SU-DHL-6 (cell line): ENCODE results near the gene LURAP1L.

Experiments used
- H2AFZ ChIP-seq: fragments of 200-600 bp; sonication (generic); 2 replicates; pipeline ENCODE4 v1.6.1; 2014; ENCODE audit warnings: low read depth, mild to moderate bottlenecking, moderate library complexity, mixed read lengths, antibody characterized with exemption, low read length; ENCODE audit not compliant: severe bottlenecking
- H3F3A ChIP-seq: fragments of 200-600 bp; shearing (Covaris generic); 2 replicates; pipeline ENCODE4 v1.6.0; 2016; ENCODE audit warnings: antibody characterized with exemption, mild to moderate bottlenecking; ENCODE audit not compliant: insufficient read depth
- H3K27ac ChIP-seq: fragments of 200-600 bp; sonication (generic); 2 replicates; pipeline ENCODE4 v1.5.1; 2016; ENCODE audit warnings: low read depth, mild to moderate bottlenecking, low read length, moderate library complexity, mixed read lengths
- H3K27me3 ChIP-seq: fragments of 200-600 bp; sonication (generic), shearing (Covaris generic); 2 replicates; pipeline ENCODE4 v1.6.0; 2014; ENCODE audit warnings: mild to moderate bottlenecking, low read length
- H3K36me3 ChIP-seq: fragments of 200-600 bp; sonication (generic); 2 replicates; pipeline ENCODE4 v1.6.1; 2014; ENCODE audit warnings: mild to moderate bottlenecking, low read length, mixed read lengths
- H3K4me2 ChIP-seq: fragments of 300-600, 200-600 bp; shearing (Covaris generic), sonication (generic); 2 replicates; pipeline ENCODE4 v1.6.0; 2014; ENCODE audit warnings: low read length, low read depth, mild to moderate bottlenecking; ENCODE audit not compliant: poor library complexity, severe bottlenecking
- H3K4me3 ChIP-seq: fragments of 200-600 bp; sonication (generic); 2 replicates; pipeline ENCODE4 v1.5.1; 2014; ENCODE audit warnings: antibody characterized with exemption, low read length, mild to moderate bottlenecking, mixed read lengths; ENCODE audit not compliant: insufficient read depth, poor library complexity, severe bottlenecking
- H3K79me2 ChIP-seq: fragments of 200-600 bp; sonication (generic); 2 replicates; pipeline ENCODE4 v1.6.1; 2014; ENCODE audit warnings: mild to moderate bottlenecking, low read length, moderate library complexity; ENCODE audit not compliant: insufficient read depth
- H3K9ac ChIP-seq: fragments of 200-600 bp; sonication (generic); 2 replicates; pipeline ENCODE4 v1.7.0; 2014; ENCODE audit warnings: mild to moderate bottlenecking, low read length
- H3K9me2 ChIP-seq: fragments of 200-600 bp; sonication (generic); replicated peaks from 2 replicates; pipeline ENCODE4 v1.6.1; 2014; ENCODE audit warnings: low read length; ENCODE audit not compliant: insufficient read depth
- H3K9me3 ChIP-seq: fragments of 200-600 bp; sonication (generic); 2 replicates; pipeline ENCODE4 v1.6.1; 2014; ENCODE audit warnings: low read length, mixed read lengths; ENCODE audit not compliant: insufficient read depth
- H4K20me1 ChIP-seq: fragments of 200-600 bp; sonication (generic); 2 replicates; pipeline ENCODE4 v1.6.1; 2014; ENCODE audit warnings: low read depth, mild to moderate bottlenecking, antibody characterized with exemption, low read length, moderate library complexity, mixed read lengths
- CTCF ChIP-seq: fragments of 200-600 bp; sonication (generic); IDR thresholded peaks from one replicate; pipeline ENCODE4 v1.5.1; 2017; ENCODE audit warnings: antibody characterized with exemption, mild to moderate bottlenecking, low read length, moderate library complexity; ENCODE audit not compliant: insufficient read depth, poor library complexity, severe bottlenecking
- EZH2phosphoT487 ChIP-seq: fragments of 200-600 bp; sonication (generic), shearing (Covaris generic); conservative IDR thresholded peaks from 2 replicates; pipeline ENCODE4 v1.6.1; 2018; ENCODE audit warnings: mild to moderate bottlenecking, antibody characterized with exemption, low read length, moderate library complexity, mixed read lengths

The LURAP1L gene

GRCh38 chr9:12819436-12820185 lies 44.8 kb downstream of the LURAP1L start:
- H3K9me3 ChIP-seq: no peaks in the 10 kb centered on the region
- H3K4me2 ChIP-seq: no peak overlapping the region
- no peaks in the 10 kb centered on the region for H3K27me3 ChIP-seq
- no peak overlapping the region for H3K27ac ChIP-seq
- no peak overlapping the region for H3K9ac ChIP-seq
- H2AFZ ChIP-seq: no peak overlapping the region
- H4K20me1 ChIP-seq: no peaks in the 10 kb centered on the region
- no peaks in the 10 kb centered on the region for H3F3A ChIP-seq
- no peaks in the 10 kb centered on the region for H3K9me2 ChIP-seq
- no peak for TF ChIP-seq EZH2phosphoT487
- peak; percentile 36 for TF ChIP-seq CTCF
- H3K4me3 ChIP-seq: no peak overlapping the region
- no peaks in the 10 kb centered on the region for H3K36me3 ChIP-seq
- H3K79me2 ChIP-seq: no peaks in the 10 kb centered on the region

DNA sequence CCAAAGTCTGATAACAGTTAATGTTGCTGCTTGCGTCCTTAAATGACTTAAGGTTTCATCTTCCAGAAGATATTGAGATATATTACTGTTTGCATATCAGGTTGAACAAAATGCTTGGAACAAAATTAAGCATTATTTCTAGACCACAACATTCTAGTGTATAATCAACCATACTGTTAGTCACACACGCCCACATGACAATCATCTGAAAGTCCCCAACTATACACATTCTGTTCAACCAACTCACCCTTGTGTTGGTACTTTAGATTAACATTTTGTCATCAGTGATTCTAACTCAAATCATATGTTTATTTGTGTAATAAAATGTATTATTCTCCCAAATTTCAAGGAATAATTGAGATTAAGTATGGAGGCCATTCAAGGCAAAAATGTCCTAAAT lies 47.3 kb downstream of the LURAP1L start:
- Histone ChIP-seq H3F3A (no peaks in the 10 kb centered on the region), H2AFZ (no peak overlapping the region), H3K36me3 (no peaks in the 10 kb centered on the region), H3K4me3 (no peak overlapping the region), H3K4me2 (no peak overlapping the region), H3K9ac (no peak overlapping the region), H3K27ac (no peak overlapping the region), H3K9me2 (no peaks in the 10 kb centered on the region), H3K79me2 (no peaks in the 10 kb centered on the region), H3K27me3 (no peaks in the 10 kb centered on the region), H3K9me3 (no peaks in the 10 kb centered on the region), H4K20me1 (no peaks in the 10 kb centered on the region)
- TF ChIP-seq CTCF (no peak), EZH2phosphoT487 (no peak)

- H3K9ac ChIP-seq: no peak overlapping the region
- TF ChIP-seq EZH2phosphoT487 (no peak), CTCF (no peak)
- no peaks in the 10 kb centered on the region for H3K79me2 ChIP-seq
- H3K36me3 ChIP-seq: no peaks in the 10 kb centered on the region
- H3K9me2 ChIP-seq: peaks cover 4% of the 10 kb centered on the region; the same call in 1 of the 2 replicates
- H3K27ac ChIP-seq: no peak overlapping the region
- H4K20me1 ChIP-seq: no peaks in the 10 kb centered on the region
- no peaks in the 10 kb centered on the region for H3K9me3 ChIP-seq
- H3F3A ChIP-seq: no peaks in the 10 kb centered on the region
- no peak overlapping the region for H2AFZ ChIP-seq
- peaks cover 4% of the 10 kb centered on the region; the same call in 1 of the 2 replicates for H3K27me3 ChIP-seq
- no peak overlapping the region for H3K4me2 ChIP-seq
- no peak overlapping the region for H3K4me3 ChIP-seq
These were observed 52.2 kb downstream of the LURAP1L start for GRCh38 chr9:12826924-12827565.
